Vagina (tissue), 2 donors: ENCODE data around the gene HOXD3. TPM values are rescaled to one million over a fixed set of nuclear protein-coding genes. Genes with fewer than 3 reads are reported as not detected.

Source experiments
- DNase-seq, 2 donors: peaks; one replicate each; pipeline ENCODE4 v3.0.0-alpha.2; 2017; ENCODE audit errors: extremely low spot score in 2 of 2
- H3K27ac ChIP-seq: fragments of 200-600 bp; sonication (generic); one replicate; pipeline ENCODE4 v1.5.1; 2019
- H3K27me3 ChIP-seq: fragments of 200-600 bp; sonication (generic); one replicate; pipeline ENCODE4 v1.5.1; 2019
- H3K36me3 ChIP-seq, 2 donors: fragments of 200-600 bp; sonication (generic); one replicate each; pipeline ENCODE4 v1.5.1; 2017 to 2019
- H3K4me1 ChIP-seq: fragments of 200-600 bp; sonication (generic); one replicate; pipeline ENCODE4 v1.5.1; 2019
- H3K4me3 ChIP-seq, 2 donors: fragments of 200-600 bp; sonication (generic); 1 replicate in 1 of 2; 2 replicates in 1 of 2; pipeline ENCODE4 v1.5.1; 2016 to 2019
- H3K9me3 ChIP-seq: fragments of 200-600 bp; sonication (generic); one replicate; pipeline ENCODE4 v1.5.1; 2019
- POLR2A ChIP-seq, 2 donors: fragments of 450-650 bp; IDR thresholded peaks; one replicate each; pipeline ENCODE4 v1.6.1; 2017; ENCODE audit warnings: antibody characterized with exemption in 2 of 2, mild to moderate bottlenecking in 2 of 2, moderate library complexity in 2 of 2
- POLR2AphosphoS5 ChIP-seq, 2 donors: sonication (generic); formaldehyde crosslinking; IDR thresholded peaks; one replicate each; pipeline ENCODE4 v1.9.0; 2017; ENCODE audit warnings: antibody characterized with exemption in 2 of 2, mild to moderate bottlenecking in 2 of 2, low read depth in 1 of 2; ENCODE audit not compliant: insufficient read depth in 1 of 2
- intact Hi-C: fragments of 100-400 bp; cut with DNase I; formaldehyde crosslinking; loops from one replicate; pipeline ENCODE4 v1.15.1; 2023
- total RNA-seq: library from RNA; depleted of rRNA; stranded (reverse); fragments of >200 nt; gene quantifications from one replicate; pipeline ENCODE4 v1.2.3, GENCODE V29; 2016
- TF ChIP-seq, protein P1 (sequence below), 3 experiments: fragments of 450-650 bp in 2 of 3; fragments of 200-600 bp in 1 of 3; sonication (generic) in 1 of 3; IDR thresholded peaks; one replicate each; pipeline ENCODE4 v1.5.1; 2017 to 2019; ENCODE audit warnings: antibody characterized with exemption in 3 of 3, mild to moderate bottlenecking in 2 of 3, moderate library complexity in 2 of 3

Gene HOXD3
- total RNA-seq, 1 donor from 2014 or later, result 11.8 TPM

DNA sequence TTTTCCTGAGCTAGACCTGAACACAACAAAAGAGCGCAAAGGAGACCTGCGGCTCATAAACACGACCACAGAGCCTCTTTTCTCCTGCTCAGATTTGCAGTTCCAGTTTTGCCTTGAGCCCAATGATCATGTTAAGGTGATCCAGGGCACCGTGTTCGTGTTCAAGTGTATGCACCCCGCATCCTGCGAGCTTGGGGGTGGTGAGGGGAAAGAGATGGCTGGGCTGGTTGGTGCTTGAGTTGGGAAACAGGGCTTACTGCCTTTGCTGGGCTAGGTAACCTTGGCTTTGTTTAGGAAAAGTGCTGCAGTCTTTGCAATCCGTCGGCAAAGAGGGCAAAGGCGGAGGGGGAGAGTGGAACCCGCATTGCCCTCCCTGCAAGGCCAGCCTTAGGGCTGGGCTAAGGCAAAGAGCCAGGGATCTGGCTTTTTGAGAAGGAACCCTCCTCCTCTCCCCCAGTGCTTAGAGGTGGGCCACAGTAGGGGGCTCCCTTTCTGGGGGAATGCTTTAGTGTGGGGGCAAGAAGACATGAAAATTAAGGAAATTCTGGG is 39.2 kb upstream of the HOXD3 start:
- intact Hi-C loops, result no loop called here
- DNase-seq, result no peak
- H3K27me3 ChIP-seq, result no peaks in the 10 kb centered on the region
- peaks cover 0 to 7% of the 10 kb centered on the region in 2 donors for H3K36me3 ChIP-seq
- no peaks in the 10 kb centered on the region for H3K9me3 ChIP-seq
- peak overlapping the region; percentile 76 for H3K27ac ChIP-seq
- peak overlapping the region; percentile 15 to 40 for H3K4me3 ChIP-seq
- no peak for TF ChIP-seq POLR2AphosphoS5 (IDR thresholded peaks at IDR 0.05; ENCODE audit: insufficient read depth in 1 of 2, low read depth in 1 of 2)
- no peak for TF ChIP-seq POLR2A (IDR thresholded peaks at IDR 0.05)
- TF ChIP-seq, protein P1, sequence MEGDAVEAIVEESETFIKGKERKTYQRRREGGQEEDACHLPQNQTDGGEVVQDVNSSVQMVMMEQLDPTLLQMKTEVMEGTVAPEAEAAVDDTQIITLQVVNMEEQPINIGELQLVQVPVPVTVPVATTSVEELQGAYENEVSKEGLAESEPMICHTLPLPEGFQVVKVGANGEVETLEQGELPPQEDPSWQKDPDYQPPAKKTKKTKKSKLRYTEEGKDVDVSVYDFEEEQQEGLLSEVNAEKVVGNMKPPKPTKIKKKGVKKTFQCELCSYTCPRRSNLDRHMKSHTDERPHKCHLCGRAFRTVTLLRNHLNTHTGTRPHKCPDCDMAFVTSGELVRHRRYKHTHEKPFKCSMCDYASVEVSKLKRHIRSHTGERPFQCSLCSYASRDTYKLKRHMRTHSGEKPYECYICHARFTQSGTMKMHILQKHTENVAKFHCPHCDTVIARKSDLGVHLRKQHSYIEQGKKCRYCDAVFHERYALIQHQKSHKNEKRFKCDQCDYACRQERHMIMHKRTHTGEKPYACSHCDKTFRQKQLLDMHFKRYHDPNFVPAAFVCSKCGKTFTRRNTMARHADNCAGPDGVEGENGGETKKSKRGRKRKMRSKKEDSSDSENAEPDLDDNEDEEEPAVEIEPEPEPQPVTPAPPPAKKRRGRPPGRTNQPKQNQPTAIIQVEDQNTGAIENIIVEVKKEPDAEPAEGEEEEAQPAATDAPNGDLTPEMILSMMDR (IDR thresholded peaks at IDR 0.05), result no peak
- H3K4me1 ChIP-seq, result peaks cover 24% of the 10 kb centered on the region

DNA sequence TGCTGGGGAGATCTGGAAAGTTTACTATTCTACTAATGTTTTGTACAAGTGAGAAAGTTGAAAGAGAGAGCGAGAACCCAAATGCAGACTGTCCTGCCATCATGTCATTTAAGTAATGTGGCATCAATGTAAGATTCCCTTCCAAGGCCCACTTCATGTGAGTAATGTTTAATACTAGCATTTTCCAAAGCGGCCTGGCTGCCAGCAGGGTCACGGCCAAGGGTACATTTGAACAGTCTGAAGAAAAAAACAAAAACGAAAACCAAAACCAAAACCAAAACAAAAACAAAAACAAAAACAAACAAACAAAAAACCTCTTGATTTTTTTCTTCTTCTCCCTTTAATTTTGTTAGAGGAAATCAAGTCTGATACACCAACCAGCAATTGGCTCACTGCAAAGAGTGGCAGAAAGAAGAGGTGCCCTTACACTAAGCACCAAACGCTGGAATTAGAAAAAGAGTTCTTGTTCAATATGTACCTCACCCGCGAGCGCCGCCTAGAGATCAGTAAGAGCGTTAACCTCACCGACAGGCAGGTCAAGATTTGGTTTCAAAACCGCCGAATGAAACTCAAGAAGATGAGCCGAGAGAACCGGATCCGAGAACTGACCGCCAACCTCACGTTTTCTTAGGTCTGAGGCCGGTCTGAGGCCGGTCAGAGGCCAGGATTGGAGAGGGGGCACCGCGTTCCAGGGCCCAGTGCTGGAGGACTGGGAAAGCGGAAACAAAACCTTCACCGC is 38.3 kb upstream of the HOXD3 start:
- Histone ChIP-seq H3K4me1 (peaks cover 24% of the 10 kb centered on the region), H3K27ac (peak overlapping the region; percentile 76), H3K36me3 (peaks cover 0 to 7% of the 10 kb centered on the region in 2 donors), H3K27me3 (no peaks in the 10 kb centered on the region), H3K4me3 (peak overlapping the region; percentile 15 to 40), H3K9me3 (no peaks in the 10 kb centered on the region)
- intact Hi-C loops, result no loop called here
- DNase-seq, result no peak
- TF ChIP-seq, protein P1 (IDR thresholded peaks at IDR 0.05), result no peak
- TF ChIP-seq POLR2A (IDR thresholded peaks at IDR 0.05) (no peak), POLR2AphosphoS5 (IDR thresholded peaks at IDR 0.05; ENCODE audit: insufficient read depth in 1 of 2, low read depth in 1 of 2) (no peak)

DNA sequence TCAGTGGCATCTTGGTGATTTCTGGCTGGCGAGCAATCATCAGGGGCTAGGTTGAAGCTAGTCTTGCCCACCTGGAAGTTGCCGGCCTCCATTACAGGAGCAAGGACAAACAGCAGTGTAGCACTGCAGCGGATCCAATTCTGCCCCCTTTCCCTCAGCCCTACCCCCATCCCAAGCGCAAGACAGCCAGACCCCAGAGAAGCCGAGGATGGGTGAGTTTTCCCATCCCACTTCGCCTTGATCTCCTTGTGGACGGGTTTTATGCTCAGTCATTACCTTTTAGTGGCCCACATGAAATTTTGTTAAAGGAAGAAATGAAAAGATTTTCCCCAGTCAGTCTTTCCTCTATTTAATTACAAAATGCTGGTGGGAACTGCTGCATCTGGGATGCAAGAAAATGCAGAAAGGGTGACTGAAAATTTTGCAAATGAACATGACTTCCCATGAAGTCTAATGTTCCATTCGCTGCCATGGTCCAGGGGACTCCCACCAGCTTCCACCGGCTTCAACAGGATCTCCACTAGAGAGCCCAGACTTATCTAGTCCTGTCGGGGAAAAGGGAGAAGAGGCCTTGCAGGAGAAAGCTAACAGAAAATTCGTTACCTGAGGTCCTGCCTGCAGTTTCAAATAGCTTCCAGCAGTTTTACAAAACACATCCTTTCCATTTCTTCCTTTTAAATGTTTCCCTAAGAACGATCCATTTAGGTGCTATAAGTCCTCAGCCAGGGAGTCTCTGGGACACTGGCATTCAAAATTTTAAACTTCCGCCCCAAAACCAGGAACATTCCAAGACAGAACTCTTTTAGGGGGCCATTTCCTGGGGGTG is 36.5 kb upstream of the HOXD3 start:
- H3K4me1 ChIP-seq, result peaks cover 21% of the 10 kb centered on the region
- intact Hi-C loops, result loop anchor here (5.0 to 10.0 kb wide), 2 partner anchors 697 to 1024 kb away; no protein-coding TSS in a partner anchor
- H3K4me3 ChIP-seq, result no peak overlapping the region
- H3K9me3 ChIP-seq, result no peaks in the 10 kb centered on the region
- peak overlapping the region; percentile 77 for H3K27ac ChIP-seq
- peaks cover 0 to 7% of the 10 kb centered on the region in 2 donors for H3K36me3 ChIP-seq
- no peak for TF ChIP-seq POLR2AphosphoS5 (IDR thresholded peaks at IDR 0.05; ENCODE audit: insufficient read depth in 1 of 2, low read depth in 1 of 2)
- TF ChIP-seq POLR2A (IDR thresholded peaks at IDR 0.05), result no peak
- TF ChIP-seq, protein P1 (IDR thresholded peaks at IDR 0.05), result no peak
- DNase-seq, result no peak
- H3K27me3 ChIP-seq, result no peaks in the 10 kb centered on the region

DNA sequence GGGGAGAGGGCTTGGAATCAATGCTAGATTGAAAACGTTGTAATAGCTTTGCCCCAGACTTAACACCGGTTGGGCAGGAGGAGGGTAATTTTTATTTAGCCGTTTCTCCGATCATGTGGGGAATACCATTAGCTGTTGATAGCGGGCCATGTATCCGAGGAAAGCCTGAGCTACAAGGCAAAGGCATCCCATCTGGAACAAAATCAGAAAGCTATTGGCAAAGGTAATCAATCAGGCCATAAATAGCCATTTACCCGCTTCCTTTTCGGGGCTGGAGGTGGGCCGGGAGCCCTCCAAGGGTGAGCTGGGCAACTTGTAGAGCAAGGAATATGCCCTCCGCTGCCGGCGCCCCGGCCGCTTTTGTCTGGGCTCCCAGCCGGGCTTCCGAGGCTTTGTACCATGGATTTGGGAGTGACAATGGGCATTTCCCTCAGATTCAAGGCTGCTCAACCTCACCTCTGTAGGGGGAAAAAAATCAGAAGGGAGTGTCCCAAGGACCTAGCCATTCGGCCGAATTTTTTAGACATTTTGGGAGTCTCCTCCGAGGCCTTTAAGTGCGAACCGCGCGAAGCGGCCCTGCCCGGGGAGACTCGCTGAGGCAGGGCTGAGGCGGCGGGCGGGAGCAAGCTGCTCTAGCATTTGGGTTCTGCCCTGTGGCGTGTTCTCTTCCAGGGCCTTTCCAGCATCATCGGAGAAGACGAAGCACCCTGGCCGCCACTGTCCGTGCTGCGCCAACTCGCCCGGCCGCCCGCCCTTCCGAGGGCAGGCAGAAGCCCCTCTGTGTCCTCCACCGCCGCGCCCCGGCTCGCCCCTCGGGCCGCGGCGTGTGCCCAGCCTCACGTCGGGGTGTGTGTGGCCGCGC is 35.7 kb upstream of the HOXD3 start:
- peaks cover 0 to 7% of the 10 kb centered on the region in 2 donors for H3K36me3 ChIP-seq
- DNase-seq, result no peak
- intact Hi-C loops, result loop anchor here (5.0 to 10.0 kb wide), 2 partner anchors 696 to 1023 kb away; no protein-coding TSS in a partner anchor
- H3K27me3 ChIP-seq, result no peaks in the 10 kb centered on the region
- peak overlapping the region; percentile 33 to 47 for H3K4me3 ChIP-seq
- no peak for TF ChIP-seq POLR2A (IDR thresholded peaks at IDR 0.05)
- TF ChIP-seq, protein P1 (IDR thresholded peaks at IDR 0.05), result no peak
- TF ChIP-seq POLR2AphosphoS5 (IDR thresholded peaks at IDR 0.05; ENCODE audit: insufficient read depth in 1 of 2, low read depth in 1 of 2), result no peak
- peak overlapping the region; percentile 77 for H3K27ac ChIP-seq
- peaks cover 14% of the 10 kb centered on the region for H3K4me1 ChIP-seq
- H3K9me3 ChIP-seq, result no peaks in the 10 kb centered on the region
